Subcutaneous abdominal adipose tissue (tissue), 5 donors: ENCODE measurements around the gene KIAA0040.

Experiments
- H3K27ac ChIP-seq: one replicate; pipeline ENCODE4 v1.7.0; 2013; ENCODE audit warnings: low read depth, mild to moderate bottlenecking, inconsistent platforms, low read length, moderate library complexity
- H3K27me3 ChIP-seq, 5 donors: one replicate each; pipeline ENCODE4 v1.7.0; 2013; ENCODE audit warnings: low read length in 5 of 5, inconsistent platforms in 1 of 5; ENCODE audit not compliant: control insufficient read depth in 5 of 5, insufficient read depth in 4 of 5
- H3K36me3 ChIP-seq, 5 donors: one replicate each; pipeline ENCODE4 v1.7.0; 2013; ENCODE audit warnings: low read length in 5 of 5; ENCODE audit not compliant: control insufficient read depth in 5 of 5, insufficient read depth in 5 of 5
- H3K4me1 ChIP-seq, 5 donors: one replicate each; pipeline ENCODE4 v1.7.0; 2013; ENCODE audit warnings: low read length in 5 of 5, mild to moderate bottlenecking in 3 of 5, moderate library complexity in 1 of 5; ENCODE audit not compliant: control insufficient read depth in 5 of 5, insufficient read depth in 5 of 5
- H3K4me3 ChIP-seq, 5 donors: one replicate each; pipeline ENCODE4 v1.7.0; 2013; ENCODE audit warnings: low read length in 5 of 5, low read depth in 1 of 5
- H3K9ac ChIP-seq, 5 donors: one replicate each; pipeline ENCODE4 v1.7.0; 2013; ENCODE audit warnings: low read length in 5 of 5, mild to moderate bottlenecking in 4 of 5, moderate library complexity in 3 of 5
- H3K9me3 ChIP-seq, 5 donors: one replicate each; pipeline ENCODE4 v1.7.0; 2013; ENCODE audit warnings: low read length in 5 of 5; ENCODE audit not compliant: control insufficient read depth in 5 of 5
- donor health status: healthy.
- donor health status: healthy.
- donor health status: healthy.
- donor health status: healthy.
- donor health status: healthy.

KIAA0040 gene

GRCh38 chr1:175129997-175130648 lies 62.5 kb downstream of the KIAA0040 start:
- H3K9ac ChIP-seq, result no peak overlapping the region
- H3K4me1 ChIP-seq, result peaks cover 9 to 51% (median 39%) of the 10 kb centered on the region in 5 donors
- H3K27me3 ChIP-seq, result no peaks in the 10 kb centered on the region
- no peak overlapping the region for H3K4me3 ChIP-seq
- peak overlapping the region; percentile 23 for H3K27ac ChIP-seq
- no peaks in the 10 kb centered on the region for H3K9me3 ChIP-seq
- no peaks in the 10 kb centered on the region for H3K36me3 ChIP-seq

DNA sequence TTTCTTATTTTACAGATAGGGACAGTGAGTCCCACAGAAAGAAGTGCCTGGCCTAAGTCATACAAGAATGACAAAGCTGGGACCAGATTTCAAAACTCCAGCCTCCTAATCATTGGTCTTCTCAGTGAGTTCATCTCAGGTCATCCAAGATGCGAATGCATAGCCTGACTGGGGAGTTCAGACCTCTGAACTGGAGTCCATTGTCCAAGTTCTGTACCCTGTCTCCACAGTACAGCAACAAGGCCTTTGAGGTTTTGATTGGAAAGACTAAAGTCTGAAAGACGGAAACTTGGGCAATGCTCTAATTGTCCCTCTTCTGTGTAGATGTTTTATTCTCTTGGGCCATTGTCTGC lies 63.0 kb downstream of the KIAA0040 start:
- H3K27me3 ChIP-seq, result no peaks in the 10 kb centered on the region
- no peak overlapping the region for H3K9ac ChIP-seq
- no peaks in the 10 kb centered on the region for H3K9me3 ChIP-seq
- H3K4me3 ChIP-seq, result no peak overlapping the region
- H3K27ac ChIP-seq, result peak overlapping the region; percentile 23
- no peaks in the 10 kb centered on the region for H3K36me3 ChIP-seq
- peaks cover 9 to 54% (median 41%) of the 10 kb centered on the region in 5 donors for H3K4me1 ChIP-seq

DNA sequence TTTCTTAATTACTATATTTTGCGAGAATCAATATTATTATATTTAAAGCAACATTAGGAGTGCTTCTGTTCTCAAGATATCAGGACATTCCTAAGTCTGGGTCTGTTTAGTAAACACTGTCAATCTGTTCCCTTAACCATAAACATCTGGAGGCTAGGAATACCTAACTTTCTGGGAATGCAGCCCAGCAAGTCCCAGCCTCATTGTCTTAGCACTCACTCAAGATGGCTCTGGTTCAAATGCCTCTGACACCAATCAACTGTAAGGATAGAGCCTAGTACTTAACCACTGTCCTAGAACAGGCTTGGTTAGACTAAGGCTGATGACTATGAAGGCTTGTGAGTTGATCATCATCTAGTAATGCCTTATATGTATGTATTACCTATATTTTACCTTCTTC lies 63.4 kb downstream of the KIAA0040 start:
- H3K27ac ChIP-seq, result peak overlapping the region; percentile 23
- peaks cover 9 to 54% (median 41%) of the 10 kb centered on the region in 5 donors for H3K4me1 ChIP-seq

DNA sequence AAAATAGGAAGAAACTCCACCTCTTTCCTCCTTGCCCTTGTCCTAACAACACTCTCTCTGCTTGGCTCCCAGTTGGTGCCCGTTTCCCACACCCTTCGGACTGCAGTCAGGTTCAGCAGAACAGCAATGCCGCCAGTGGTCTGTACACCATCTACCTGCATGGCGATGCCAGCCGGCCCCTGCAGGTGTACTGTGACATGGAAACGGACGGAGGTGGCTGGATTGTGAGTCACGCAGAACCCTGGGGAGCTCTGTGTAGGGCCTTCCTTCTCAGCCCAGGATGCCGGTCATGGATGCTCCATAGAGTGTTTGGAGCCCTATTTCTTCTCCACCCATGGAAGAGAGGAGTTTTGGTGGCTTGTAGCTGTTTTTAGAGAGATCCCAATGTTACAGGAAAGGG lies 64.1 kb downstream of the KIAA0040 start:
- Histone ChIP-seq H3K9me3 (no peaks in the 10 kb centered on the region), H3K4me1 (peaks cover 9 to 52% (median 41%) of the 10 kb centered on the region in 5 donors), H3K27me3 (no peaks in the 10 kb centered on the region), H3K9ac (no peak overlapping the region), H3K36me3 (no peaks in the 10 kb centered on the region), H3K4me3 (no peak overlapping the region), H3K27ac (no peak overlapping the region)

More for the DNA sequence above, 63.4 kb downstream of the KIAA0040 start:
- Histone ChIP-seq H3K9me3 (no peaks in the 10 kb centered on the region), H3K27me3 (no peaks in the 10 kb centered on the region), H3K9ac (no peak overlapping the region), H3K4me3 (no peak overlapping the region), H3K36me3 (no peaks in the 10 kb centered on the region)

- peak overlapping the region; percentile 27 for H3K27ac ChIP-seq
- H3K36me3 ChIP-seq, result no peaks in the 10 kb centered on the region
- H3K9me3 ChIP-seq, result no peaks in the 10 kb centered on the region
- H3K9ac ChIP-seq, result no peak overlapping the region
- peaks cover 9 to 52% (median 41%) of the 10 kb centered on the region in 5 donors for H3K4me1 ChIP-seq
- no peaks in the 10 kb centered on the region for H3K27me3 ChIP-seq
- no peak overlapping the region for H3K4me3 ChIP-seq
These were observed 65.0 kb downstream of the KIAA0040 start for GRCh38 chr1:175127565-175127964.

DNA sequence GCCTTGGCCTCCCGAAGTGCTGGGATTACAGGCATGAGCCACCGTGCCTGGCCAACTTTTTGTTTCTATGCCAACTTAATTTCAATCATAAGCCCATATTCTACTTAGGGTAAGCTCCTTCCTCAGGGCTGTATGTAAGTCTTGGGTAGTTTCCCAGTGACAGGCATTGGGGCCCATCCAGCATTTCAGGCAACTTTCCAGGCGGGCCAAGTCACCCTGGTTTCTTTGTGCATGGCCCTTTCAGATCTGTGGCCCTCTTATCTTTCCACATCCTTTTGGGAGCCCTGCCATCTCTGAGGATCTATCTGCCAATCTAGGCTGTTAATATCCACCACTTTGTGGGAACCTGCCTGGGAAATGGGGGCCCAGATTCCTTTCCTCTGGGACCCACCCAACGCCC lies 66.2 kb downstream of the KIAA0040 start:
- Histone ChIP-seq H3K27ac (peak overlapping the region; percentile 22), H3K9ac (no peak overlapping the region), H3K36me3 (no peaks in the 10 kb centered on the region), H3K4me3 (no peak overlapping the region), H3K9me3 (no peaks in the 10 kb centered on the region), H3K27me3 (no peaks in the 10 kb centered on the region), H3K4me1 (peaks cover 6 to 46% (median 41%) of the 10 kb centered on the region in 5 donors)

- Histone ChIP-seq H3K27ac (peak overlapping the region; percentile 2), H3K4me1 (peaks cover 4 to 39% (median 32%) of the 10 kb centered on the region in 5 donors), H3K4me3 (no peak overlapping the region), H3K36me3 (no peaks in the 10 kb centered on the region), H3K9ac (no peak overlapping the region), H3K27me3 (no peaks in the 10 kb centered on the region), H3K9me3 (no peaks in the 10 kb centered on the region)
These were observed 67.7 kb downstream of the KIAA0040 start for GRCh38 chr1:175124861-175125260.

DNA sequence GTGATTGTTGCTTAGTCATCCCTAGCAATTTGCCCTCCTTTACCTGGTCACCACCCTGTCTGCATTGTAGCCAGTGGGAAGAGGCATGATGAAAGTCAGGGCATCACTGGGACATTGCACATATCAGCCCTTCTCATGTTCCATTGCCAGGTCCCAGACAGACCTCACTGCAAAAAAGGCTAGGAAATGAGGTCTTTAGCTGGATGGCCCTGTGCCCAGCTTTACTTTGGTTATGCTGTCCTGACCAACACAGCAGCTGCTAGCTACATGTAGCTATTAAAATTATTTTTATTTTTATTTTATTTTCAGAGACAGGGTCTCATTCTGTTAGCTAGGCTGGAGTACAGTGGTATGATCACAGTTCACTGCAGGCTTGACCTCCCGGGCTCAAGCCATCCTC lies 72.1 kb downstream of the KIAA0040 start:
- no peaks in the 10 kb centered on the region for H3K36me3 ChIP-seq

DNA sequence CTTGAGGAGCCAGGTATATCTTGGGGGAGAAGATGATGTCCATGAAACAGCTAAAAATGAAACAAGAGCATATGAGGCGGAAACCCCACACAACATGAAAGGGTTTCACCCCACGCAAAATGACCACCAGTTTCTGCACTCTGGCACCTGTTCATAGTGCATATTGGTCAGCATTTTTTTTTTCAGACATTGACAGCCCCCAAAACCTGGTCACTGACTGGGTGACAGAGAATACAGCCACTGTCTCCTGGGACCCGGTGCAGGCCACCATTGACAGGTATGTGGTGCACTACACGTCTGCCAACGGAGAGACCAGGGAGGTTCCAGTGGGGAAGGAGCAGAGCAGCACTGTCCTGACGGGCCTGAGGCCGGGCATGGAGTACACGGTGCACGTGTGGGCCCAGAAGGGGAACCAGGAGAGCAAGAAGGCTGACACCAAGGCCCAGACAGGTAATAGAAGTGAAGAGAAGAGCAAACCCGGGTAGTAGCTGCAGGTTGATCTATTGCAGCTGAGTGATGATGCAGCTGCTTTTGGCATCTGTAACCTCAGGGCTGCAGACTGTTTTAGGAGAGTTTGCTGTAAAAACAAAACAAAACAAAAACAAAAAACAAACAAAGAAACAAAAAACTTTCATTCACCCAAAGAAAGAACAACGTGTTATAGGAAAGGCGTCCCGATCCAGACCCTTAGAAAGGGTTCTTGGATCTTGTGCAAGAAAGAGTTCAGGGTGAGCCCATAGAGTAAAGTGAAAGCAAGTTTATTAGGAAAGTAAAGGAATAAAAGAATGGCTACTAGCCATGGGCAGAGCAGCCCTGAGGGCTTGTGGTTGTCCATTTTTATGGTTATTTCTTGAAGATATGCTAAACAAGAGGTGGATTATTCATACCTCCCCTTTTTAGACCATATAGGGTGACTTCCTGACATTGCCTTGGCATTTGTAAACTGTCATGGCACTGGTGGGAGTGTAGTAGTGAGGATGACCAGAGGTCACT lies 73.9 kb downstream of the KIAA0040 start:
- Histone ChIP-seq H3K27me3 (no peaks in the 10 kb centered on the region), H3K36me3 (no peaks in the 10 kb centered on the region), H3K27ac (no peak overlapping the region), H3K9ac (no peak overlapping the region), H3K9me3 (peaks cover 5 to 13% (median 9%) of the 10 kb centered on the region in 5 donors), H3K4me3 (no peak overlapping the region), H3K4me1 (peaks cover 0 to 11% (median 7%) of the 10 kb centered on the region in 5 donors)

More for the DNA sequence above, 72.1 kb downstream of the KIAA0040 start:
- H3K27me3 ChIP-seq, result no peaks in the 10 kb centered on the region
- no peaks in the 10 kb centered on the region for H3K9me3 ChIP-seq
- no peak overlapping the region for H3K9ac ChIP-seq
- H3K4me1 ChIP-seq, result peaks cover 0 to 11% (median 10%) of the 10 kb centered on the region in 5 donors
- H3K27ac ChIP-seq, result no peak overlapping the region
- no peak overlapping the region for H3K4me3 ChIP-seq

DNA sequence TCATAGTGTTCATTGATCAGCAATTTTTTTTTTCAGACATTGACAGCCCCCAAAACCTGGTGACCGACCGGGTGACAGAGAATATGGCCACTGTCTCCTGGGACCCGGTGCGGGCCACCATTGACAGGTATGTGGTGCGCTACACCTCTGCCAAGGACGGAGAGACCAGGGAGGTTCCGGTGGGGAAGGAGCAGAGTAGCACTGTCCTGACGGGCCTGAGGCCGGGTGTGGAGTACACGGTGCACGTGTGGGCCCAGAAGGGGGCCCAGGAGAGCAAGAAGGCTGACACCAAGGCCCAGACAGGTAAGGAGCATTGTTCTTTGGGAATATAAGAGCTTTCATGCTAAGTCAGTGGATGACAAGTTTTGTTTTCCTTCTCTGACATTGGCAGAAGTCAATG lies 75.7 kb downstream of the KIAA0040 start:
- no peak overlapping the region for H3K4me3 ChIP-seq
- peaks cover 0 to 11% (median 7%) of the 10 kb centered on the region in 5 donors for H3K4me1 ChIP-seq
- H3K9me3 ChIP-seq, result peaks cover 11 to 23% (median 18%) of the 10 kb centered on the region in 5 donors
- H3K36me3 ChIP-seq, result no peaks in the 10 kb centered on the region
- H3K9ac ChIP-seq, result no peak overlapping the region
- no peak overlapping the region for H3K27ac ChIP-seq
- H3K27me3 ChIP-seq, result no peaks in the 10 kb centered on the region
